CD4-positive, alpha-beta memory T cell (primary cell): ENCODE results near the gene VSTM4. TPM values are rescaled to one million over a fixed set of nuclear protein-coding genes. Genes with fewer than 3 reads are reported as not detected.

Experiments
- CTCF ChIA-PET: fragments of 350-600 bp; sonication (Branson Sonifier 250); formaldehyde crosslinking; loops from one replicate; lab custom pipeline; 2021; ENCODE audit warnings: inconsistent platforms; ENCODE audit not compliant: partially characterized antibody; lab: Charles Lee
- POLR2A ChIA-PET: fragments of 350-600 bp; sonication (Branson Sonifier 250); formaldehyde crosslinking; loops from one replicate; lab custom pipeline; 2021; ENCODE audit not compliant: partially characterized antibody; lab: Charles Lee
- DNase-seq, 5 donors: peaks; one replicate each; pipeline versions ENCODE4 v3.0.0 to v3.0.0-alpha.2; 2020 to 2022; ENCODE audit warnings: mixed read lengths in 1 of 5
- H3K27ac ChIP-seq: one replicate; pipeline ENCODE4 v1.7.0; 2013; ENCODE audit warnings: low read depth, low read length
- H3K27me3 ChIP-seq: 2 replicates; pipeline ENCODE4 v1.7.0; 2013; ENCODE audit warnings: mild to moderate bottlenecking, low read length, moderate library complexity; ENCODE audit not compliant: insufficient read depth
- H3K36me3 ChIP-seq: 2 replicates; pipeline ENCODE4 v1.7.0; 2013; ENCODE audit warnings: mild to moderate bottlenecking, low read length, moderate library complexity; ENCODE audit not compliant: insufficient read depth
- H3K4me1 ChIP-seq: 2 replicates; pipeline ENCODE4 v1.7.0; 2013; ENCODE audit warnings: mild to moderate bottlenecking, low read length, moderate library complexity; ENCODE audit not compliant: insufficient read depth
- H3K4me3 ChIP-seq, 2 donors: one replicate each; pipeline ENCODE4 v1.7.0; 2013; ENCODE audit warnings: low read length in 2 of 2, mild to moderate bottlenecking in 1 of 2
- H3K9me3 ChIP-seq, 2 donors: one replicate each; pipeline ENCODE4 v1.7.0; 2013; ENCODE audit warnings: low read length in 2 of 2, control low read depth in 1 of 2; ENCODE audit not compliant: control insufficient read depth in 1 of 2
- H3K27ac Mint-ChIP-seq, 7 donors: one replicate each; pipeline ENCODE4 v1.8.0; 2020 to 2021; ENCODE audit warnings: mixed read lengths in 7 of 7, mild to moderate bottlenecking in 6 of 7, inconsistent platforms in 3 of 7, moderate library complexity in 3 of 7
- H3K27me3 Mint-ChIP-seq, 2 donors: one replicate each; pipeline ENCODE4 v1.8.0; 2020 to 2021; ENCODE audit warnings: mixed read lengths in 2 of 2
- H3K36me3 Mint-ChIP-seq, 2 donors: one replicate each; pipeline ENCODE4 v1.8.0; 2020 to 2021; ENCODE audit warnings: mixed read lengths in 2 of 2, inconsistent platforms in 1 of 2, mild to moderate bottlenecking in 1 of 2
- H3K4me1 Mint-ChIP-seq, 4 donors: one replicate each; pipeline ENCODE4 v1.8.0; 2020 to 2021; ENCODE audit warnings: mixed read lengths in 4 of 4, mild to moderate bottlenecking in 1 of 4
- H3K4me3 Mint-ChIP-seq, 8 donors: one replicate each; pipeline ENCODE4 v1.8.0; 2020 to 2021; ENCODE audit warnings: mixed read lengths in 8 of 8, mild to moderate bottlenecking in 7 of 8, moderate library complexity in 6 of 8, inconsistent platforms in 3 of 8
- H3K9me3 Mint-ChIP-seq, 8 donors: one replicate each; pipeline ENCODE4 v1.8.0; 2020 to 2021; ENCODE audit warnings: mixed read lengths in 8 of 8, mild to moderate bottlenecking in 5 of 8, inconsistent platforms in 3 of 8, moderate library complexity in 1 of 8
- intact Hi-C: fragments of 100-400 bp; cut with micrococcal nuclease; formaldehyde crosslinking; loops from one replicate; pipeline ENCODE4 v1.15.1; 2023
- polyA plus RNA-seq, 2 donors: library from polyadenylated mRNA; unstranded; fragments of 300-500 nt; fragmentation: Illumina TruSeq; gene quantifications; one replicate each; pipeline ENCODE4 v1.2.3, GENCODE V29; 2021
- total RNA-seq, 2 experiments: library from RNA; stranded (reverse); gene quantifications; one replicate each; pipeline ENCODE4 v1.2.3, GENCODE V29; 2021

Gene VSTM4
- total and polyA plus RNA-seq, 4 experiments from 2014 or later: not detected

GRCh38 chr10:49040601-49041000 lies 74.7 kb downstream of the VSTM4 start:
- H3K27ac Mint-ChIP-seq: no peak overlapping the region
- CTCF ChIA-PET: interaction anchor here (1.3 kb wide), 1 partner anchor 9 kb away, joined by 3 read pairs; no protein-coding TSS in a partner anchor
- H3K4me3 Mint-ChIP-seq: no peak overlapping the region
- no peaks in the 10 kb centered on the region for H3K9me3 ChIP-seq
- H3K9me3 Mint-ChIP-seq: peaks cover 0 to 1% (median 0%) of the 10 kb centered on the region in 8 donors
- no peaks in the 10 kb centered on the region for H3K36me3 Mint-ChIP-seq
- peaks cover 0 to 1% (median 0%) of the 10 kb centered on the region in 4 donors for H3K4me1 Mint-ChIP-seq
- DNase-seq: no peak
- no peaks in the 10 kb centered on the region for H3K4me1 ChIP-seq
- no peaks in the 10 kb centered on the region for H3K27me3 Mint-ChIP-seq
- intact Hi-C loops: no loop called here
- H3K27me3 ChIP-seq: no peaks in the 10 kb centered on the region
- H3K27ac ChIP-seq: no peak overlapping the region
- POLR2A ChIA-PET: no interaction called here
- no peaks in the 10 kb centered on the region for H3K36me3 ChIP-seq
- H3K4me3 ChIP-seq: no peak overlapping the region

DNA sequence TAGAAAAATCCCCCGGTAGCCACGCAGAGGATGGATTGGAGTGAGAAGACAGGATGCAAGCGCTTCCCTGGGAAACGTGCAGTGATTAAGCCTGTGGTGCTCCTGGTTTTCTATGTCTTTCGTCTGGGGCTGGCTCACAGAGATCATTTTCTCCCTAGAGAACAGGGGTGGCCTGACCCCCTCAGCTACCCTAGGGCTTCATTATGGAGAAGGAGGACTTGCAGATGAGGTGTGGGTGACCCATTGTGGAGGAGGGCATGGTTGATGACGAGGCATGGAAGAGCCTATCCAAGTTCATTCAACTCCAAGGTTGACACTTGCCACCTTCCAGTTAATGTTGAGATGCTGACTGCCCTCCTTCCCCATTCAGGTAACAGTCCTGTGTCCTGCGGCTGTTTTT lies 75.9 kb downstream of the VSTM4 start:
- H3K9me3 Mint-ChIP-seq: peaks cover 0 to 1% (median 0%) of the 10 kb centered on the region in 8 donors
- DNase-seq: no peak
- H3K27me3 Mint-ChIP-seq: no peaks in the 10 kb centered on the region
- no peaks in the 10 kb centered on the region for H3K36me3 Mint-ChIP-seq
- peaks cover 0 to 1% (median 0%) of the 10 kb centered on the region in 4 donors for H3K4me1 Mint-ChIP-seq
- Histone ChIP-seq H3K27me3 (no peaks in the 10 kb centered on the region), H3K4me1 (no peaks in the 10 kb centered on the region), H3K36me3 (no peaks in the 10 kb centered on the region), H3K4me3 (no peak overlapping the region), H3K27ac (no peak overlapping the region), H3K9me3 (no peaks in the 10 kb centered on the region)
- H3K27ac Mint-ChIP-seq: no peak overlapping the region
- ChIA-PET CTCF (interaction anchor here (1.4 kb wide), 1 partner anchor 10 kb away, joined by 4 read pairs; no protein-coding TSS in a partner anchor), POLR2A (no interaction called here)
- H3K4me3 Mint-ChIP-seq: no peak overlapping the region
- intact Hi-C loops: no loop called here

- ChIA-PET CTCF (interaction anchor here (1.4 kb wide), 1 partner anchor 11 kb away, joined by 4 read pairs; no protein-coding TSS in a partner anchor), POLR2A (no interaction called here)
- no peaks in the 10 kb centered on the region for H3K27me3 ChIP-seq
- Mint-ChIP-seq H3K27ac (no peak overlapping the region), H3K9me3 (peaks cover 0 to 1% (median 0%) of the 10 kb centered on the region in 8 donors), H3K4me3 (no peak overlapping the region), H3K4me1 (peaks cover 0 to 1% (median 0%) of the 10 kb centered on the region in 4 donors), H3K27me3 (no peaks in the 10 kb centered on the region), H3K36me3 (no peaks in the 10 kb centered on the region)
- H3K4me3 ChIP-seq: no peak overlapping the region
- H3K4me1 ChIP-seq: no peaks in the 10 kb centered on the region
- H3K36me3 ChIP-seq: no peaks in the 10 kb centered on the region
- no peak overlapping the region for H3K27ac ChIP-seq
- DNase-seq: no peak
- H3K9me3 ChIP-seq: no peaks in the 10 kb centered on the region
- intact Hi-C loops: no loop called here
Measured at GRCh38 chr10:49038711-49039110, 76.6 kb downstream of the VSTM4 start.

DNA sequence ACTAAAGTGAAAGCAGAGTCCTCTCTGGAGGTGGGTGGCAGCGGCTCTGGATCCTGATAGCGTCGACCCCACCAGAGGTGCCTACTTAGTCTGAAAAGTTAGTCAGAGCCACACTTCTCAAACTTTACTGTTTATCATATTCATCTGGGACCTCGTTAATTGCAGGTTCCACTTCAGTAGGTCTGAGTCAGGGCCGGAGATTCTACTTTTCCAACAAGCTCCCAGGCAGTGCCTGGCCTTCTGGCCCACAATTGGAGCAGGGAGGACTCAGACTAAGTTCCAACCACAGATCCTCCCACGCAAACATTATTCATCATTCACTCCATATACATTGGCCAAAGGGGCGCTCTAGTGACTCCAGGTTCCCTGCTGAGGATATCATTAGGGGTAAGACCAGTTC lies 78.1 kb downstream of the VSTM4 start:
- no peak for DNase-seq
- no peaks in the 10 kb centered on the region for H3K27me3 ChIP-seq
- no peaks in the 10 kb centered on the region for H3K4me1 ChIP-seq
- intact Hi-C loops: no loop called here
- Mint-ChIP-seq H3K4me3 (no peak overlapping the region), H3K9me3 (peaks cover 0 to 1% (median 0%) of the 10 kb centered on the region in 8 donors), H3K27me3 (no peaks in the 10 kb centered on the region), H3K4me1 (peaks cover 0 to 1% (median 0%) of the 10 kb centered on the region in 4 donors), H3K27ac (no peak overlapping the region), H3K36me3 (no peaks in the 10 kb centered on the region)
- CTCF ChIA-PET: no interaction called here
- no peaks in the 10 kb centered on the region for H3K9me3 ChIP-seq
- no peak overlapping the region for H3K27ac ChIP-seq
- H3K36me3 ChIP-seq: no peaks in the 10 kb centered on the region
- POLR2A ChIA-PET: no interaction called here
- no peak overlapping the region for H3K4me3 ChIP-seq

- Mint-ChIP-seq H3K27ac (no peak overlapping the region), H3K4me3 (no peak overlapping the region), H3K9me3 (peaks cover 0 to 1% (median 0%) of the 10 kb centered on the region in 8 donors), H3K4me1 (peaks cover 0 to 1% (median 0%) of the 10 kb centered on the region in 4 donors), H3K36me3 (no peaks in the 10 kb centered on the region), H3K27me3 (no peaks in the 10 kb centered on the region)
- ChIA-PET CTCF (no interaction called here), POLR2A (no interaction called here)
- no peaks in the 10 kb centered on the region for H3K9me3 ChIP-seq
- intact Hi-C loops: no loop called here
- H3K4me1 ChIP-seq: no peaks in the 10 kb centered on the region
- no peaks in the 10 kb centered on the region for H3K36me3 ChIP-seq
- H3K4me3 ChIP-seq: no peak overlapping the region
- no peak overlapping the region for H3K27ac ChIP-seq
- H3K27me3 ChIP-seq: no peaks in the 10 kb centered on the region
- no peak for DNase-seq
Measured at GRCh38 chr10:49036638-49037037, 78.7 kb downstream of the VSTM4 start.

DNA sequence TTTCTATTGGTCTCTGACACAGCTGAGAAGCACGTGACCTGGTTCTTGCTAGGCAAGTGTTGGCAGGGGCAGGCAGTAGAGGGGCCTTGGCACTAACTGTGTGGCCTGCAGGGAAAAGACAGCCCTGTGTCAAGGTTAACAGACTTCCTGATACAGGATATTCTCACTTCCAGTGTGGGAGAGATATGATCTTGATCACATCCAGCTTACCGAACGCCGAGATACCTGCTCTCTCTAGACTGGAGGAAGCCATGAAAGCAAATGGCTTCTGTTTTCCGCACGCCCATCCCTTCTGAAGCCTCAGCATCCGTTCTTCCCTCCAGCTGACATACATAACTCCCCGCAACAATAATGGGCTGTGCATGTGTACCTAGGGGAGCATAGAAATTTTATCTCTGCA lies 79.4 kb downstream of the VSTM4 start:
- CTCF ChIA-PET: no interaction called here
- H3K36me3 ChIP-seq: no peaks in the 10 kb centered on the region
- H3K27ac ChIP-seq: no peak overlapping the region
- no peaks in the 10 kb centered on the region for H3K4me1 ChIP-seq
- peaks cover 0 to 1% (median 0%) of the 10 kb centered on the region in 4 donors for H3K4me1 Mint-ChIP-seq
- POLR2A ChIA-PET: no interaction called here
- H3K4me3 ChIP-seq: no peak overlapping the region
- no peaks in the 10 kb centered on the region for H3K27me3 Mint-ChIP-seq
- peaks cover 0 to 1% (median 0%) of the 10 kb centered on the region in 8 donors for H3K9me3 Mint-ChIP-seq
- H3K27ac Mint-ChIP-seq: no peak overlapping the region
- intact Hi-C loops: no loop called here
- H3K4me3 Mint-ChIP-seq: no peak overlapping the region
- no peaks in the 10 kb centered on the region for H3K36me3 Mint-ChIP-seq
- no peak for DNase-seq
- no peaks in the 10 kb centered on the region for H3K9me3 ChIP-seq
- H3K27me3 ChIP-seq: no peaks in the 10 kb centered on the region

DNA sequence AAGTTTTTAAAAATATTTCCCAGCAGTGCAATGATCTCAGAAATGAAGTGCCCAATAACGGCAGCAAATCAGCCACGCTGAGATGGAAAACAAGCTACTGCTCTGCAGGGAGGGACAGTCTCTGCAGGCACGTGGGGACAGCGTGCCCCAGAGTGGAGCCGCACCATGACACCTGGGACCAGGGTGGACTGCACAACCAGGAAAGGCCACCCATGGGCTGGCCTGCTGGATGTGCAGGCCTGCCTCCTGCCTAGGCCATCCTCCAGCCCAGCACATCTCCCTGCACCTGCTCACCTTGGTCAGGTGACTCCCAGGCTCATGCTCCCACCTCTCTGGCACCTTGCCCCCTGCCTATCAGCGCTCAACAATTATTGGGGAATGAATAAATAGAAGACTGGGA lies 80.4 kb downstream of the VSTM4 start:
- intact Hi-C loops: no loop called here
- no peaks in the 10 kb centered on the region for H3K4me1 ChIP-seq
- Mint-ChIP-seq H3K27me3 (no peaks in the 10 kb centered on the region), H3K9me3 (peaks cover 0 to 1% (median 0%) of the 10 kb centered on the region in 8 donors), H3K27ac (no peak overlapping the region), H3K4me1 (peaks cover 0 to 1% (median 0%) of the 10 kb centered on the region in 4 donors), H3K36me3 (no peaks in the 10 kb centered on the region), H3K4me3 (no peak overlapping the region)
- POLR2A ChIA-PET: no interaction called here
- no peaks in the 10 kb centered on the region for H3K27me3 ChIP-seq
- no peaks in the 10 kb centered on the region for H3K36me3 ChIP-seq
- no peak overlapping the region for H3K27ac ChIP-seq
- no peaks in the 10 kb centered on the region for H3K9me3 ChIP-seq
- CTCF ChIA-PET: no interaction called here
- no peak for DNase-seq
- H3K4me3 ChIP-seq: no peak overlapping the region
